ENCODE results near the gene F5.

- TF ChIP-seq CTCF (IDR thresholded peaks at IDR 0.05; ENCODE audit: borderline replicate concordance, extremely low read depth, low read length, poor library complexity, severe bottlenecking) (no peak), EZH2 (IDR thresholded peaks at IDR 0.05; ENCODE audit: borderline replicate concordance, low read depth, low read length, severe bottlenecking) (no peak)
Measured at GRCh38 chr1:169497317-169497716, 89.0 kb downstream of the F5 start.
